AG09319 (cell line): ENCODE data around the gene RLN2.
"Not testable (repeated sequence)": the region's sequence is repeated elsewhere in the genome, so short reads cannot be mapped to it uniquely, and the experiment has no call there.

ENCODE experiments used
- DNase-seq: peaks from one replicate; pipeline ENCODE4 v3.0.0-alpha.2; 2010; ENCODE audit warnings: low read depth; ENCODE audit errors: extremely low read depth
- CTCF ChIP-seq: IDR thresholded peaks from 2 replicates; pipeline ENCODE4 v1.5.1; 2011; ENCODE audit warnings: low read depth, mild to moderate bottlenecking, inconsistent platforms, low read length, moderate library complexity

RLN2 gene

GRCh38 chr9:5321058-5321457, 16.5 kb upstream of the RLN2 start:
- TF ChIP-seq CTCF = no peak; the same call in 1 of the 2 replicates
- DNase-seq = no peak

DNA sequence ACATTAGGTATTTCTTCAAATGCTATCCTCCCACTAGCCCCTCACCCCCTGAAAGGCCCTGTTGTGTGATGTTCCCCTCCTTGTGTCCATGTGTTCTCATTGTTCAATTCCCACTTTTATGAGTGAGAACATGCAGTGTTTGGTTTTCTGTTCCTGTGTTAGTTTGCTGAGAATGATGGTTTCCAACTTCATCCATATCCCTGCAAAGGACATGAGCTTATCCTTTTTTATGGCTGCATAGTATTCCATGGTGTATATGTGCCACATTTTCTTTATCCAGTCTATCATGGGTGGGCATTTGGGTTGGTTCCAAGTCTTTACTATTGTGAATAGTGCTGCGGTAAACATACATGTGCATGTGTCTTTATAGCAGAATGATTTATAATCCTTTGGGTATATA, 11.9 kb upstream of the RLN2 start:
- not testable (repeated sequence) for DNase-seq

GRCh38 chr9:5315187-5315923, 10.8 kb upstream of the RLN2 start:
- no peak for DNase-seq
- no peak for TF ChIP-seq CTCF

- no peak for DNase-seq
- no peak for TF ChIP-seq CTCF
These were observed 6.3 kb upstream of the RLN2 start for GRCh38 chr9:5310851-5311250.

DNA sequence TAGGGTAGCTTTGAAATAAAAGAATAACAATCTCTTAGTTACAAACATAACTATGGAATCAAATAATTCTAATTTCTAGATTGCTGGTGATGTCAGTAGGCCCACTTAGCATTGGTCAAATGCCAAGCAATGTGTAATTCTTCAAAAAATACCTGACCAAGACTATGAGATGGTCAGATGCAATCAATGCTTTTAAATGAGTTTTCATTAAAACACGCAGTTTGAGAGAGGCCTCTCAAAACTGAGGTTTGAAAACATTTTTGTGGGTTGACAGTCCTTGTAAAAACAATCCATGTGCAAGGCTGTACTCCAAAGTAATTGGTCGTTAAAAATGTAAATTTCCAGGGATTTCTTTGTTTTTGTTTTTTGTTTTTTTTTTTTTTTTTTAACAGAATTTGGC, 1.2 kb upstream of the RLN2 start:
- TF ChIP-seq CTCF = no peak
- DNase-seq = no peak

- no peak for TF ChIP-seq CTCF
- no peak for DNase-seq
These were observed 3.0 kb downstream of the RLN2 start for GRCh38 chr9:5301544-5301943.

- no peak for DNase-seq
These were observed 12.4 kb downstream of the RLN2 start for GRCh38 chr9:5292141-5292540.

More at GRCh38 chr9:5292141-5292540, 12.4 kb downstream of the RLN2 start:
- no peak for TF ChIP-seq CTCF
